Suprapubic skin (tissue), 4 donors: ENCODE results near the gene ANXA4. TPM values are rescaled to one million over a fixed set of nuclear protein-coding genes. Genes with fewer than 3 reads are reported as not detected.

Experiments
- DNase-seq, 2 donors: peaks; one replicate each; pipeline ENCODE4 v3.0.0-alpha.2; 2019; ENCODE audit warnings: low spot score in 2 of 2
- H3K27ac ChIP-seq: fragments of 200-600 bp; sonication (generic); one replicate; pipeline ENCODE4 v1.5.1; 2019
- H3K27me3 ChIP-seq: fragments of 200-600 bp; sonication (generic); one replicate; pipeline ENCODE4 v1.5.1; 2019
- H3K36me3 ChIP-seq: fragments of 200-600 bp; sonication (generic); one replicate; pipeline ENCODE4 v1.5.1; 2019
- H3K4me1 ChIP-seq: fragments of 200-600 bp; sonication (generic); one replicate; pipeline ENCODE4 v1.5.1; 2019
- H3K4me3 ChIP-seq: fragments of 200-600 bp; sonication (generic); one replicate; pipeline ENCODE4 v1.5.1; 2019; ENCODE audit warnings: mild to moderate bottlenecking
- H3K9me3 ChIP-seq: fragments of 200-600 bp; sonication (generic); one replicate; pipeline ENCODE4 v1.5.1; 2019
- CTCF ChIP-seq, 2 donors: fragments of 200-600 bp in 1 of 2; fragments of 450-650 bp in 1 of 2; sonication (generic) in 1 of 2; IDR thresholded peaks; one replicate each; pipeline ENCODE4 v1.5.1; 2016 to 2019; ENCODE audit warnings: antibody characterized with exemption in 2 of 2, mild to moderate bottlenecking in 1 of 2, moderate library complexity in 1 of 2
- EP300 ChIP-seq: sonication (generic); formaldehyde crosslinking; IDR thresholded peaks from one replicate; pipeline ENCODE4 v1.6.1; 2017; ENCODE audit warnings: antibody characterized with exemption
- POLR2A ChIP-seq, 2 donors: fragments of 450-650 bp; IDR thresholded peaks; one replicate each; pipeline ENCODE4 v1.6.1; 2017; ENCODE audit warnings: antibody characterized with exemption in 2 of 2, mild to moderate bottlenecking in 2 of 2, moderate library complexity in 2 of 2
- POLR2AphosphoS5 ChIP-seq, 3 donors: sonication (generic); formaldehyde crosslinking; IDR thresholded peaks; one replicate each; pipeline ENCODE4 v1.6.1; 2017; ENCODE audit warnings: antibody characterized with exemption in 3 of 3
- WGBS: methylation state at CpG from one replicate; pipeline ENCODE4 v1.1.5; 2018; 5-methylcytosine and 5-hydroxymethylcytosine counted together
- total RNA-seq, 4 donors: library from RNA; depleted of rRNA; stranded (reverse); fragments of >200 nt; gene quantifications; one replicate each; pipeline ENCODE4 v1.1.0, GENCODE V29; 2016

ANXA4 gene
- total RNA-seq, 4 donors from 2014 or later = 58.1 to 91.6 (median 85.8) TPM

- no peaks in the 10 kb centered on the region for H3K9me3 ChIP-seq
- no peak for TF ChIP-seq EP300
- TF ChIP-seq POLR2AphosphoS5 (IDR thresholded peaks at IDR 0.05) = no peak
- no peak for TF ChIP-seq CTCF (IDR thresholded peaks at IDR 0.05)
- TF ChIP-seq POLR2A (IDR thresholded peaks at IDR 0.05) = no peak
- peaks cover 5% of the 10 kb centered on the region for H3K4me1 ChIP-seq
- H3K27ac ChIP-seq = no peak overlapping the region
- H3K27me3 ChIP-seq = no peaks in the 10 kb centered on the region
- no peak overlapping the region for H3K4me3 ChIP-seq
- no peak for DNase-seq
- H3K36me3 ChIP-seq = no peaks in the 10 kb centered on the region
- WGBS = 76% methylated on average over 13 of the region's 13 CpGs
Measured at GRCh38 chr2:69716555-69717120, 25.3 kb upstream of the ANXA4 start.

- no peak overlapping the region for H3K4me3 ChIP-seq
- no peak for DNase-seq
- H3K4me1 ChIP-seq = peaks cover 5% of the 10 kb centered on the region
- H3K36me3 ChIP-seq = no peaks in the 10 kb centered on the region
- no peaks in the 10 kb centered on the region for H3K27me3 ChIP-seq
- 87% methylated on average over 2 of the region's 2 CpGs for WGBS
- H3K27ac ChIP-seq = no peak overlapping the region
- H3K9me3 ChIP-seq = no peaks in the 10 kb centered on the region
- TF ChIP-seq EP300 (no peak), CTCF (IDR thresholded peaks at IDR 0.05) (no peak)
Measured at GRCh38 chr2:69717186-69717585, 24.7 kb upstream of the ANXA4 start.

GRCh38 chr2:69717861-69718273 is 24.1 kb upstream of the ANXA4 start:
- WGBS = 58% methylated on average over 2 of the region's 2 CpGs
- DNase-seq = no peak

GRCh38 chr2:69718338-69718965 is 23.5 kb upstream of the ANXA4 start:
- no peaks in the 10 kb centered on the region for H3K36me3 ChIP-seq
- H3K4me1 ChIP-seq = peaks cover 5% of the 10 kb centered on the region
- 65% methylated on average over 5 of the region's 5 CpGs for WGBS
- no peaks in the 10 kb centered on the region for H3K9me3 ChIP-seq
- TF ChIP-seq EP300 (no peak), POLR2AphosphoS5 (IDR thresholded peaks at IDR 0.05) (no peak), CTCF (IDR thresholded peaks at IDR 0.05) (no peak), POLR2A (IDR thresholded peaks at IDR 0.05) (no peak)
- H3K27ac ChIP-seq = no peak overlapping the region
- no peak overlapping the region for H3K4me3 ChIP-seq
- no peak for DNase-seq
- H3K27me3 ChIP-seq = no peaks in the 10 kb centered on the region

More at GRCh38 chr2:69717861-69718273, 24.1 kb upstream of the ANXA4 start:
- peaks cover 5% of the 10 kb centered on the region for H3K4me1 ChIP-seq
- H3K9me3 ChIP-seq = no peaks in the 10 kb centered on the region
- no peaks in the 10 kb centered on the region for H3K27me3 ChIP-seq
- H3K36me3 ChIP-seq = no peaks in the 10 kb centered on the region
- no peak overlapping the region for H3K4me3 ChIP-seq
- TF ChIP-seq EP300 (no peak), CTCF (IDR thresholded peaks at IDR 0.05) (no peak), POLR2AphosphoS5 (IDR thresholded peaks at IDR 0.05) (no peak), POLR2A (IDR thresholded peaks at IDR 0.05) (no peak)
- no peak overlapping the region for H3K27ac ChIP-seq

DNA sequence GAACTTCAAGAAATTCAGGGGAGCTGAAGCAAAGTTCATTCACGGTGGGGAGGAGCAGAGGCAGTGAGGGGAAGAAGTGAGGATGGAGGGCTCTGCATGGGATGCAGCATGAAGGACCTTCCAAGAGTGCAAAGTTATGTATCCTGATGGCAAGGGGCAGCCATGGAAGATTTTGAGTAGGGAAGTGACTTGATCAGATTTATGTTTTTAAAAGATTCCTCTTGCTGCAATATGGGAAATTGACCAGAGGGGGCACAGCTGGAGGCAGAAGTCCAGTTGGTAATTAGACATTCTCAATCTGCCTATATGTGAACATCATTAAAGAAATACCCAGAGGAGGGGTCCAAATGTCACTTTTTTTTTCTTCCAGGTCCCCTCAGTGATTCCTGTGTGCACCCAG is 21.5 kb upstream of the ANXA4 start:
- 76% methylated on average over 1 of the region's 1 CpG for WGBS
- H3K9me3 ChIP-seq = no peaks in the 10 kb centered on the region
- no peak overlapping the region for H3K4me3 ChIP-seq
- H3K27ac ChIP-seq = no peak overlapping the region
- no peaks in the 10 kb centered on the region for H3K27me3 ChIP-seq
- peaks cover 4% of the 10 kb centered on the region for H3K4me1 ChIP-seq
- no peak for TF ChIP-seq POLR2A (IDR thresholded peaks at IDR 0.05)
- TF ChIP-seq CTCF (IDR thresholded peaks at IDR 0.05) = no peak
- no peak for TF ChIP-seq EP300
- H3K36me3 ChIP-seq = no peaks in the 10 kb centered on the region
- DNase-seq = no peak
